ENCODE results near the gene CLDND1.

The CLDND1 gene

GRCh38 chr3:98556164-98557130 lies 33.7 kb upstream of the CLDND1 start:
- TF ChIP-seq CTCF (IDR thresholded peaks at IDR 0.05; ENCODE audit: low read depth, low read length), result no peak
- in situ Hi-C loops (cut with HindIII; ENCODE audit: low sequenced_read_pairs), result no loop called here
- H3K4me3 ChIP-seq (ENCODE audit: low read depth, low read length), result no peak overlapping the region
- no peak for DNase-seq (ENCODE audit: low read depth, low spot score)

- in situ Hi-C loops (cut with HindIII; ENCODE audit: low sequenced_read_pairs), result no loop called here
- no peak overlapping the region for H3K4me3 ChIP-seq (ENCODE audit: low read depth, low read length)
- DNase-seq (ENCODE audit: low read depth, low spot score), result no peak
- no peak for TF ChIP-seq CTCF (IDR thresholded peaks at IDR 0.05; ENCODE audit: low read depth, low read length)
Measured at GRCh38 chr3:98555025-98555379, 32.3 kb upstream of the CLDND1 start.

GRCh38 chr3:98554580-98554979 lies 31.9 kb upstream of the CLDND1 start:
- no peak for DNase-seq (ENCODE audit: low read depth, low spot score)
- no peak for TF ChIP-seq CTCF (IDR thresholded peaks at IDR 0.05; ENCODE audit: low read depth, low read length)
- in situ Hi-C loops (cut with HindIII; ENCODE audit: low sequenced_read_pairs), result no loop called here
- H3K4me3 ChIP-seq (ENCODE audit: low read depth, low read length), result no peak overlapping the region

- in situ Hi-C loops (cut with HindIII; ENCODE audit: low sequenced_read_pairs), result no loop called here
- H3K4me3 ChIP-seq (ENCODE audit: low read depth, low read length), result no peak overlapping the region
- no peak for DNase-seq (ENCODE audit: low read depth, low spot score)
- no peak for TF ChIP-seq CTCF (IDR thresholded peaks at IDR 0.05; ENCODE audit: low read depth, low read length)
Measured at GRCh38 chr3:98553753-98554152, 31.1 kb upstream of the CLDND1 start.

- TF ChIP-seq CTCF (IDR thresholded peaks at IDR 0.05; ENCODE audit: low read depth, low read length), result no peak
- H3K4me3 ChIP-seq (ENCODE audit: low read depth, low read length), result no peak overlapping the region
- no peak for DNase-seq (ENCODE audit: low read depth, low spot score)
- in situ Hi-C loops (cut with HindIII; ENCODE audit: low sequenced_read_pairs), result no loop called here
Measured at GRCh38 chr3:98553021-98553563, 30.4 kb upstream of the CLDND1 start.

GRCh38 chr3:98552232-98553020 lies 29.7 kb upstream of the CLDND1 start:
- in situ Hi-C loops (cut with HindIII; ENCODE audit: low sequenced_read_pairs), result no loop called here
- no peak for DNase-seq (ENCODE audit: low read depth, low spot score)
- TF ChIP-seq CTCF (IDR thresholded peaks at IDR 0.05; ENCODE audit: low read depth, low read length), result no peak
- no peak overlapping the region for H3K4me3 ChIP-seq (ENCODE audit: low read depth, low read length)
